Sigmoid colon (tissue), 4 donors: ENCODE measurements around the gene NAGPA.

Experiments
- POLR2A ChIP-seq, 2 donors: fragments of 450-650 bp; IDR thresholded peaks; one replicate each; pipeline ENCODE4 v1.6.1; 2016; ENCODE audit warnings: antibody characterized with exemption in 2 of 2, mild to moderate bottlenecking in 2 of 2, moderate library complexity in 2 of 2
- POLR2AphosphoS5 ChIP-seq, 4 donors: sonication (generic); formaldehyde crosslinking; IDR thresholded peaks; one replicate each; pipeline ENCODE4 v1.6.1; 2017; ENCODE audit warnings: antibody characterized with exemption in 4 of 4
- TF ChIP-seq, protein P1 (sequence below), 4 experiments: fragments of 450-650 bp in 3 of 4; fragments of 200-600 bp in 1 of 4; IDR thresholded peaks; one replicate each; pipeline ENCODE4 v1.5.1; 2016 to 2019; ENCODE audit warnings: antibody characterized with exemption in 4 of 4, mild to moderate bottlenecking in 3 of 4, moderate library complexity in 2 of 4

- TF ChIP-seq, protein P1, sequence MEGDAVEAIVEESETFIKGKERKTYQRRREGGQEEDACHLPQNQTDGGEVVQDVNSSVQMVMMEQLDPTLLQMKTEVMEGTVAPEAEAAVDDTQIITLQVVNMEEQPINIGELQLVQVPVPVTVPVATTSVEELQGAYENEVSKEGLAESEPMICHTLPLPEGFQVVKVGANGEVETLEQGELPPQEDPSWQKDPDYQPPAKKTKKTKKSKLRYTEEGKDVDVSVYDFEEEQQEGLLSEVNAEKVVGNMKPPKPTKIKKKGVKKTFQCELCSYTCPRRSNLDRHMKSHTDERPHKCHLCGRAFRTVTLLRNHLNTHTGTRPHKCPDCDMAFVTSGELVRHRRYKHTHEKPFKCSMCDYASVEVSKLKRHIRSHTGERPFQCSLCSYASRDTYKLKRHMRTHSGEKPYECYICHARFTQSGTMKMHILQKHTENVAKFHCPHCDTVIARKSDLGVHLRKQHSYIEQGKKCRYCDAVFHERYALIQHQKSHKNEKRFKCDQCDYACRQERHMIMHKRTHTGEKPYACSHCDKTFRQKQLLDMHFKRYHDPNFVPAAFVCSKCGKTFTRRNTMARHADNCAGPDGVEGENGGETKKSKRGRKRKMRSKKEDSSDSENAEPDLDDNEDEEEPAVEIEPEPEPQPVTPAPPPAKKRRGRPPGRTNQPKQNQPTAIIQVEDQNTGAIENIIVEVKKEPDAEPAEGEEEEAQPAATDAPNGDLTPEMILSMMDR (IDR thresholded peaks at IDR 0.05), result no peak
- no peak for TF ChIP-seq POLR2AphosphoS5 (IDR thresholded peaks at IDR 0.05)
- no peak for TF ChIP-seq POLR2A (IDR thresholded peaks at IDR 0.05)
These were observed 13.2 kb downstream of the NAGPA start for GRCh38 chr16:5020551-5020950.
